A204.1 (cell line): ENCODE results near the gene LYPD6.

Experiments used
- FAIRE-seq: peaks from 2 replicates; lab custom pipeline; 2012; peaks lifted over from hg19 to GRCh38; lab: Jason Lieb, UNC

Gene LYPD6

GRCh38 chr2:149353421-149353820 is 23.0 kb downstream of the LYPD6 start:
- FAIRE-seq, result no peak

DNA sequence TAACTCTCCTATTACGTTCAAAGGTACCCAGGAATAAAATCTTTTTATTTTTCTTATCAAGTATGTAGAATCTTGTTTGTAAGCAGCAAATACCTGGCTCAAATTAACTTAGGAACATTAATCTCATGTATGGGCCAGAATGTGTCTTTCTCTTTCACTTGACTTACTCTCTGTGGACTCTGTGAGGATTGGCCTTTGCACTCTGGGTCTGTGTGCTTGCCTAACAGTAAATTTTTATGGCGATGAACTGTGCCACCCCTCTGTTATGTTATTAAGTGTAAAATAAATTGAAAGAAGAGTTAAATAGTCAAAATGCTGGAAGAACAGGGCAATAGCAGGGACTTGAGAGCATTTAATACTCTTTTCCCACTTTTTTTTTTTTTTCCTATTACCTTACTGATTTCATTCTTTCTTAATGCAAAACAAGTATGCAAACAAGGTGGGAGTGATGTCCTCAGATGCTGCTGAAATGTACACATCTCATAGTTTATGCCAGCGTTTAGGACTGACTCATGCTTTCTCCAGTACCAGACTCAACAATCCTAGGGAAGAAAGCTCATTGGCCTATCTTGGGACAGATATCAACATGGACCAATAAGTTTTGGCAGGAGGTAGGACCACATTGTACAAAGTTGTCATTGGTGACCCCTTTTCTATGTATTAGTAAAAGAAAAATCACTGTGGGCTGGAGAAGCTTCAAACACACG is 25.5 kb downstream of the LYPD6 start:
- no peak for FAIRE-seq

- no peak for FAIRE-seq
Observed at GRCh38 chr2:149357058-149357457, 26.7 kb downstream of the LYPD6 start.

- no peak for FAIRE-seq
Observed at GRCh38 chr2:149360106-149360505, 29.7 kb downstream of the LYPD6 start.

- FAIRE-seq, result no peak
Observed at GRCh38 chr2:149363958-149364357, 33.6 kb downstream of the LYPD6 start.

GRCh38 chr2:149364839-149365238 is 34.5 kb downstream of the LYPD6 start:
- FAIRE-seq, result no peak

DNA sequence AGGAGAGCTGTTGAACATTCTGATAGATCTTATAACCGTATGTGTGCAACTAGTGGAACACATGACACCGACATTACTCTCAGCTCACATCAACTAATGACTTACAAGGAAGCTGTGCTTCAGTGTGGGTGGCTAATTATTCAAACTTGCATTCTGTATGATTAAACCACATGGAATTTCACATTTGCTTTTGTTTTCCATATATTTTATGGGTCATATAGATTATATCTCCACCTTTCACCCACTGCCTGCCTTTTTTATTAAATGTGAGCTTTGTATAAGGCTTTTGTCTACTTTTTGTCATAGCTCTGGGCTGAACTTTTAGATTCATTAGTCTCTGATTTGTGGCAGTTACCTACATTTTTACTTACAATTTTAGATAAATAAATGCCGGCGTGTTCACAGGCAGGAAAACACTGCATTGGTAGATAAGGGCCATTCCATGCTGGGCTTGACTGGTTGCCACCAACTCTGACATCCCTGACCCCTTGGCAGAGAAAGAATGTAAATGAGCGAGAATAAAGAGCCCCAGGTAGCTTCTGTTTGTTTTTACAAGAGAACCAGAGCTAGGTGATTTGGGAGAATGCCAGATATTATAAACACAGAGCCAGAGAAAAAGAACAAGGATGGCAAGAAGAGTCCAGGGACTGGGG is 35.7 kb downstream of the LYPD6 start:
- FAIRE-seq, result no peak

- FAIRE-seq, result no peak
Observed at GRCh38 chr2:149370061-149370775, 39.8 kb downstream of the LYPD6 start.

- no peak for FAIRE-seq
Observed at GRCh38 chr2:149371476-149371875, 41.1 kb downstream of the LYPD6 start.

GRCh38 chr2:149375801-149376361 is 45.5 kb downstream of the LYPD6 start:
- no peak for FAIRE-seq

- FAIRE-seq, result no peak
Observed at GRCh38 chr2:149380205-149380604, 49.8 kb downstream of the LYPD6 start.

GRCh38 chr2:149383340-149383739 is 53.0 kb downstream of the LYPD6 start:
- no peak for FAIRE-seq

DNA sequence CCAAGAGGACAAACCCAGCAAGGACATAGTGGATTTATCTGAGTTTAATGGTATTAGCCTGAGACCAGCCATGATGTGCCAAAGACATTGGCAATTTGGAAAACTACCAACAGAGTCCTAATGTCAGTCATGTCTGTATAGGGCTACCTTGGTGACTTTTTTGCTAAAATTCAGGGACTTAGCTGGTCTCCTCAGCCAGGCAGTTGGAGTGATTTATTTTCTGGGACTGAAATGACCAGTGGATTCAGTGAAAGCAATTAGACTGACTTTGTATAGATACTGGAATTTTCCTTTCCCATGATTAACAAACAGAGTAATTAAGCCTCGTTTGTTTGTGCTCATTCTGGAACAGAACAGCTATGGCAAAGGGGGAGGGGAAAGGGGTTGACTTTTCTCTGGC is 55.0 kb downstream of the LYPD6 start:
- no peak for FAIRE-seq

DNA sequence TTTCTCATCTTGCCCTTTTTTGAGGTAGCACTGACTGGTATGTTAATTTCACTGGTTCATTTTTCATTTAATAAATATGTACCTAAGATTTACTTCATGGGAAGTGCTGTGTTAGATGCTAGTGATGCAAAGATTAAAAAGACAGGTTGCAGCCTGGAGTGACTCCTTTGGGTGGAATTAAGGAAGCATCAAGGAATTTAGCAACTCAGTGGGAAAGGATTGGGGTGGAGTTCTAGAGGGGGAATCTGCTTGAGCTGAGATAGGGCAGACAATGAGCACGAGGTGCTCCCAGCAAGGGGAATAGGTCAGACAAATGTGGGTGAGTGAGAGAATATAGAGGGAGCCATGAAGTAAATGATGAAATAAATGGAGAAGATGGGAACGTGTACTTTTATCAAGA is 57.0 kb downstream of the LYPD6 start:
- FAIRE-seq, result no peak

- FAIRE-seq, result no peak
Observed at GRCh38 chr2:149388120-149388816, 57.9 kb downstream of the LYPD6 start.

DNA sequence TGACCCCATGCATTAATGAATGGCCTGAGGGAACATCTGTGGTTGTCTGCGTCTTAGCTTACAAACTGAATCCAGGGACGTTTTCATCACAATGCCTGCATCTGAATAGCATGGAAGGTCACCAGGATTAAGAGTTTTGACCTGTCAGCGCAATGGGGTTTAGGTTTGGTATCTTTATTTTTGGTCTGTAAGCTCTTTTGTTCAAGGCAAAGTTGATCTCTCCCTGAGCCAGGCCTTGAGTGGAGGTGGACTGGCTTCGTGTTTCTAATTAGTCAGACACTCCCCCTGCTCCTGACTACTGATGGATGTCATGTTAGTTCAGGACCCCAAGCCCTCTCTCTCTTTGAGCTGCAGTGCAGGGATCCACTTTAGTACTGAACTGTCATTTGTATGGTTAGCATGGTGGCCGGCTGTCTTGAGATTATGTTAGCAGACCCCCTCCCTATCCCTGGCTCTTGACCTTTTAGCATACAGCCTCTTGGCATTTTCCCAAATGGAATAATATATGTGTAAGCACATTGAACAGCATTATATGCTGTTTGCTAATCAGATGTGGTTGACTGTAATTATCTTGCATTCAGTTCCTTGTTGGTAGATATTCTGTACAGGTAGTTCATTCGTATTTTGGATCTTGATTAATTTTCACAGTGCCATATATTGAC is 59.2 kb downstream of the LYPD6 start:
- no peak for FAIRE-seq

- no peak for FAIRE-seq
Observed at GRCh38 chr2:149393614-149394013, 63.2 kb downstream of the LYPD6 start.

GRCh38 chr2:149394864-149395263 is 64.5 kb downstream of the LYPD6 start:
- no peak for FAIRE-seq

- FAIRE-seq, result no peak
Observed at GRCh38 chr2:149399934-149400615, 69.7 kb downstream of the LYPD6 start.

GRCh38 chr2:149400997-149401396 is 70.6 kb downstream of the LYPD6 start:
- FAIRE-seq, result no peak

GRCh38 chr2:149409506-149409905 is 79.1 kb downstream of the LYPD6 start:
- no peak for FAIRE-seq
